Activated gamma-delta T cell treated with Interleukin-2 at 50 U/mL for 16 hours (primary cell): ENCODE data around the gene HIP1.
A peak's percentile ranks its signal among the peaks of the same experiment; 100 is the strongest.

Experiments
- DNase-seq: peaks from one replicate; pipeline ENCODE4 v3.0.0-alpha.2; 2020

The HIP1 gene

GRCh38 chr7:75667938-75668337 lies 70.8 kb downstream of the HIP1 start:
- DNase-seq = no peak

- no peak for DNase-seq
Observed at GRCh38 chr7:75663302-75663907, 75.3 kb downstream of the HIP1 start.

- DNase-seq = no peak
Observed at GRCh38 chr7:75662579-75663301, 76.0 kb downstream of the HIP1 start.

- DNase-seq = no peak
Observed at GRCh38 chr7:75660566-75661215, 78.0 kb downstream of the HIP1 start.

GRCh38 chr7:75658802-75659201 lies 79.9 kb downstream of the HIP1 start:
- no peak for DNase-seq

- DNase-seq = no peak
Observed at GRCh38 chr7:75658369-75658768, 80.4 kb downstream of the HIP1 start.

- no peak for DNase-seq
Observed at GRCh38 chr7:75657866-75658265, 80.9 kb downstream of the HIP1 start.

- DNase-seq = no peak
Observed at GRCh38 chr7:75656740-75657139, 82.0 kb downstream of the HIP1 start.

- no peak for DNase-seq
Observed at GRCh38 chr7:75655536-75655935, 83.2 kb downstream of the HIP1 start.

- DNase-seq = no peak
Observed at GRCh38 chr7:75654855-75655254, 83.9 kb downstream of the HIP1 start.

- DNase-seq = no peak
Observed at GRCh38 chr7:75653651-75654050, 85.1 kb downstream of the HIP1 start.

- DNase-seq = no peak
Observed at GRCh38 chr7:75652788-75653187, 86.0 kb downstream of the HIP1 start.

GRCh38 chr7:75650681-75651080 lies 88.1 kb downstream of the HIP1 start:
- DNase-seq = no peak

GRCh38 chr7:75650062-75650461 lies 88.7 kb downstream of the HIP1 start:
- no peak for DNase-seq

GRCh38 chr7:75649462-75649861 lies 89.3 kb downstream of the HIP1 start:
- no peak for DNase-seq

GRCh38 chr7:75647709-75648438 lies 90.9 kb downstream of the HIP1 start:
- DNase-seq = no peak

- DNase-seq = no peak
Observed at GRCh38 chr7:75646571-75647102, 92.1 kb downstream of the HIP1 start.

GRCh38 chr7:75645570-75645969 lies 93.2 kb downstream of the HIP1 start:
- DNase-seq = no peak

GRCh38 chr7:75644589-75644988 lies 94.2 kb downstream of the HIP1 start:
- no peak for DNase-seq

- peak; percentile 52 for DNase-seq
Observed at GRCh38 chr7:75642810-75643486, 95.8 kb downstream of the HIP1 start.

- DNase-seq = no peak
Observed at GRCh38 chr7:75640201-75640600, 98.5 kb downstream of the HIP1 start.

- DNase-seq = no peak
Observed at GRCh38 chr7:75639886-75640190, 98.9 kb downstream of the HIP1 start.
